Esophagus muscularis mucosa (tissue), 4 donors: ENCODE results near the gene STK32B. TPM values are rescaled to one million over a fixed set of nuclear protein-coding genes. Genes with fewer than 3 reads are reported as not detected.

Source experiments
- DNase-seq: peaks from one replicate; pipeline ENCODE4 v3.0.0-alpha.2; 2017; ENCODE audit errors: extremely low spot score
- H3K27ac ChIP-seq, 4 donors: fragments of 200-600 bp; sonication (generic); replicated peaks in 1 of 4; 1 replicate in 3 of 4; 2 replicates in 1 of 4; pipeline ENCODE4 v1.5.1; 2016 to 2019; ENCODE audit warnings: mild to moderate bottlenecking in 1 of 4
- H3K27me3 ChIP-seq, 4 donors: fragments of 200-600 bp; sonication (generic); one replicate each; pipeline versions ENCODE4 v1.5.1 to v1.6.0; 2016 to 2019
- H3K36me3 ChIP-seq, 4 donors: fragments of 200-600 bp; sonication (generic); one replicate each; pipeline ENCODE4 v1.5.1; 2016 to 2019
- H3K4me1 ChIP-seq, 4 donors: fragments of 200-600 bp; sonication (generic); one replicate each; pipeline ENCODE4 v1.5.1; 2016 to 2019
- H3K4me3 ChIP-seq, 4 donors: fragments of 200-600 bp; sonication (generic); 1 replicate in 2 of 4; 2 replicates in 2 of 4; pipeline ENCODE4 v1.5.1; 2016 to 2019; ENCODE audit warnings: mild to moderate bottlenecking in 4 of 4, moderate library complexity in 1 of 4
- H3K9me3 ChIP-seq, 4 donors: fragments of 200-600 bp; sonication (generic); 1 replicate in 3 of 4; 2 replicates in 1 of 4; pipeline ENCODE4 v1.5.1; 2016 to 2019
- EP300 ChIP-seq: sonication (generic); formaldehyde crosslinking; IDR thresholded peaks from one replicate; pipeline ENCODE4 v1.6.1; 2017; ENCODE audit warnings: antibody characterized with exemption
- POLR2A ChIP-seq: fragments of 450-650 bp; IDR thresholded peaks from one replicate; pipeline ENCODE4 v1.6.1; 2017; ENCODE audit warnings: antibody characterized with exemption, moderate library complexity, mild to moderate bottlenecking, low read depth
- POLR2AphosphoS5 ChIP-seq, 2 donors: sonication (generic); formaldehyde crosslinking; IDR thresholded peaks; one replicate each; pipeline ENCODE4 v1.6.1; 2017; ENCODE audit warnings: antibody characterized with exemption in 2 of 2
- WGBS: methylation state at CpG from one replicate; pipeline ENCODE4 v1.1.5; 2018; 5-methylcytosine and 5-hydroxymethylcytosine counted together
- intact Hi-C: fragments of 100-400 bp; cut with DNase I; formaldehyde crosslinking; loops from one replicate; pipeline ENCODE4 v1.15.1; 2023
- total RNA-seq, 4 donors: library from RNA; depleted of rRNA; stranded (reverse); fragments of >200 nt; gene quantifications; one replicate each; pipeline versions ENCODE4 v1.1.0 to v1.2.1, GENCODE V29; 2016
- TF ChIP-seq, protein P1 (sequence below), 3 experiments: fragments of 200-600 bp in 2 of 3; fragments of 450-650 bp in 1 of 3; sonication (generic) in 2 of 3; IDR thresholded peaks; one replicate each; pipeline ENCODE4 v1.5.1; 2017 to 2019; ENCODE audit warnings: antibody characterized with exemption in 3 of 3, mild to moderate bottlenecking in 2 of 3, moderate library complexity in 1 of 3

The STK32B gene
- total RNA-seq, 4 donors from 2014 or later = 1.7 to 3.8 (median 2.7) TPM

DNA sequence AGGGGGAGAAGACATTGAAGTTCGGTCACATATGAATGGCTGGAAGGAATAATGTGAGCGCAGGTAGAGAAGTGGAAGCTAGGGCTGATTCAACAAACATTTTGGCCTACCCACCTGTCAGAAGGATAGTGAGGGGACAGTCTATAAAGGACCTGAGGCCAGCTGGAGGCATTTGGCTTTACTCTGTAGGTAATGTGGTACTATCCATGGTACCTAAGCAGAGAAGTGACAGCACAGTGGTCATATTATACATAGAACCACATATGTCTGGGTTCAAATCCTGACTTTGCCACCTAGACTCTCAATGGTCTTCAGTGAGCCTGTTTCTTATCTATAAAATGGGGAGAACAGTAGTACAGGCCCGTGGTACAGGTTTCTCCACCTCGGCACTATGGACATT is 400.0 kb downstream of the STK32B start:
- H3K9me3 ChIP-seq = no peaks in the 10 kb centered on the region
- no peaks in the 10 kb centered on the region for H3K36me3 ChIP-seq
- H3K27ac ChIP-seq = no peak overlapping the region
- H3K4me3 ChIP-seq = no peak overlapping the region
- 95% methylated on average over 4 of the region's 4 CpGs for WGBS
- no peak for TF ChIP-seq POLR2A
- TF ChIP-seq, protein P1, sequence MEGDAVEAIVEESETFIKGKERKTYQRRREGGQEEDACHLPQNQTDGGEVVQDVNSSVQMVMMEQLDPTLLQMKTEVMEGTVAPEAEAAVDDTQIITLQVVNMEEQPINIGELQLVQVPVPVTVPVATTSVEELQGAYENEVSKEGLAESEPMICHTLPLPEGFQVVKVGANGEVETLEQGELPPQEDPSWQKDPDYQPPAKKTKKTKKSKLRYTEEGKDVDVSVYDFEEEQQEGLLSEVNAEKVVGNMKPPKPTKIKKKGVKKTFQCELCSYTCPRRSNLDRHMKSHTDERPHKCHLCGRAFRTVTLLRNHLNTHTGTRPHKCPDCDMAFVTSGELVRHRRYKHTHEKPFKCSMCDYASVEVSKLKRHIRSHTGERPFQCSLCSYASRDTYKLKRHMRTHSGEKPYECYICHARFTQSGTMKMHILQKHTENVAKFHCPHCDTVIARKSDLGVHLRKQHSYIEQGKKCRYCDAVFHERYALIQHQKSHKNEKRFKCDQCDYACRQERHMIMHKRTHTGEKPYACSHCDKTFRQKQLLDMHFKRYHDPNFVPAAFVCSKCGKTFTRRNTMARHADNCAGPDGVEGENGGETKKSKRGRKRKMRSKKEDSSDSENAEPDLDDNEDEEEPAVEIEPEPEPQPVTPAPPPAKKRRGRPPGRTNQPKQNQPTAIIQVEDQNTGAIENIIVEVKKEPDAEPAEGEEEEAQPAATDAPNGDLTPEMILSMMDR (IDR thresholded peaks at IDR 0.05) = no peak
- no peak for TF ChIP-seq POLR2AphosphoS5 (IDR thresholded peaks at IDR 0.05)
- no peak for TF ChIP-seq EP300
- no peaks in the 10 kb centered on the region for H3K27me3 ChIP-seq
- intact Hi-C loops = loop anchor here (10.0 kb wide), 1 partner anchor 396 kb away; the partner anchor contains the start of gene STK32B
- DNase-seq = no peak
- no peaks in the 10 kb centered on the region for H3K4me1 ChIP-seq

DNA sequence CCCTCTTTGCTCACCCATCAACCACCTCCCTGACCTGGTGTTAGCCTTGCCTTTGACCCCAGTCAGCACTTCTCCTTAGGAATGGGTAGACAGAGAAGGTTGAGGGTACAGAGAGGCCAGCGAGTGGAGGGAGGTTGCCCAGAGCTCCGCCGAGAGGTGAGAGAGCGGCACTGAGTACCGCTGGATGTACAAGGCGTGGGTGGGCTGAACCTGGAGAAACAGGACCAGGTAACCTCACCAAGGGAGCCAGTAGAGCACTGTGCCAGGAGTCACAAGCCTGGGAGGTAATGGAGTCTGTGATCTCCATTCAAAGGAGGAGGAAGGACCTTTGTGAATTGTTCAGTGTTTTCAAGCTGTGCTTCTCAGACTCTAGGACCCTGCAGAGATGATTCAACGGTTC is 400.9 kb downstream of the STK32B start:
- DNase-seq = no peak
- intact Hi-C loops = loop anchor here (10.0 kb wide), 1 partner anchor 397 kb away; the partner anchor contains the start of gene STK32B
- Histone ChIP-seq H3K4me1 (no peaks in the 10 kb centered on the region), H3K27ac (no peak overlapping the region), H3K4me3 (no peak overlapping the region), H3K36me3 (no peaks in the 10 kb centered on the region), H3K9me3 (no peaks in the 10 kb centered on the region), H3K27me3 (no peaks in the 10 kb centered on the region)
- TF ChIP-seq POLR2A (no peak), EP300 (no peak), POLR2AphosphoS5 (IDR thresholded peaks at IDR 0.05) (no peak)
- TF ChIP-seq, protein P1 (IDR thresholded peaks at IDR 0.05) = no peak
- 94% methylated on average over 7 of the region's 7 CpGs for WGBS

DNA sequence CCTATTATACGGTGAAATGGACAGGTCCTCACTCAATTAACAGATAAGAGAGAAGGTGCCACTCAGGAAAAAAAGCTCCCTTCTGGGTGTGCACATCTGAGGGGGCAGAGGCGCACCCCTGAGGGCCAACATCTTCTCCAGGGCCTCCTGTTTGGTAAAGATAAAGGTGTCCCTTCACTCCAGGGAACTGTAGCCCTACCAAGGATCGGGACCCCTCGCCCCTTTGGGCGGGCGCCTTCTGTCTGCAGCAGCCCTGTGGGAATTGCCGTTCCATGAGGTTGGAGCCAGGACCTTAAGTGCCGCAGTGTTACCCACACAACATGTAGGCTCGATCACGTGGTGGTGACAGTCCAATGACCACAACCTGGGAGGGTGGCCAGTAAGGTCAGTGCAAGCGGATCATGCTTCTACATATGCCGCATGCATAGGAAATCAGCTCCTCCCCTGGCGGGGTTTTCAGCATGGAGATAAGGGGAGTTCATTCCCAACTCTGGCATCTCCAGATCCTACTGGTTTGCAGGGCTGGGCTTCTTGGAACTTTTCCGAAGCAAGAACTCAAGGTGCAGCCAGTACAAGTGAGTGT is 403.8 kb downstream of the STK32B start:
- DNase-seq = no peak
- H3K36me3 ChIP-seq = no peaks in the 10 kb centered on the region
- H3K27ac ChIP-seq = no peak overlapping the region
- no peaks in the 10 kb centered on the region for H3K4me1 ChIP-seq
- H3K4me3 ChIP-seq = no peak overlapping the region
- TF ChIP-seq EP300 = no peak
- TF ChIP-seq, protein P1 (IDR thresholded peaks at IDR 0.05) = no peak
- no peak for TF ChIP-seq POLR2A
- no peak for TF ChIP-seq POLR2AphosphoS5 (IDR thresholded peaks at IDR 0.05)
- intact Hi-C loops = loop anchor here (10.0 kb wide), 1 partner anchor 400 kb away; the partner anchor contains the start of gene STK32B
- 80% methylated on average over 13 of the region's 14 CpGs for WGBS
- H3K9me3 ChIP-seq = no peaks in the 10 kb centered on the region
- no peaks in the 10 kb centered on the region for H3K27me3 ChIP-seq

DNA sequence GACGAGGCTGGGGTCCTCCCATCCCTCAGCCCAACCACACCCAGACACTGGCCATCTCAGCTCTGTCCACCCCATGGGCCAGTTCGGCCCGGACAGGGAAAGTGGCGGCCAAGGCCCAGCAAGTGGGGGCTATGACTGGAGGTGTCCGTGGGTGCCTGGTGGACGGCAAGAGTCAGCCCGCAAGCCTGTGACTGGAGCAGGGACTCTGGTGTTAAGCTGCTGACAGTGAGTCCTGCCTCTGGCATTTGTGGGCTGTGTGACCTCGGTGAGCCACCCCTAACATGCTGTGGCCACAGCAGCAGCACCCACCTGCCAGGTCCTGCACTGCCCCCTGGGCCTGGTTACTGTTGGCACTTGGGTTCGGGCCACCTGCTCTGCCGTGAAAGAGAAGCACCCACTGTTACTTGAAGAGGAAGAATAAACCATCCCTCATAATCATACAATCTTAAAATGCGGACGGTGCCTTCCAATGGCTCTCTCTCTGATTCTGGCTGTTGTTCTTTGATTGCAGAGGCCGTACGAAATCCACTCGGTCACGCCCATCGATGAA is 405.1 kb downstream of the STK32B start:
- Histone ChIP-seq H3K4me1 (no peaks in the 10 kb centered on the region), H3K27ac (no peak overlapping the region), H3K27me3 (no peaks in the 10 kb centered on the region), H3K4me3 (no peak overlapping the region), H3K9me3 (no peaks in the 10 kb centered on the region), H3K36me3 (no peaks in the 10 kb centered on the region)
- no peak for DNase-seq
- intact Hi-C loops = loop anchor here (10.0 kb wide), 1 partner anchor 402 kb away; the partner anchor contains the start of gene STK32B
- TF ChIP-seq, protein P1 (IDR thresholded peaks at IDR 0.05) = no peak
- TF ChIP-seq POLR2A = no peak
- TF ChIP-seq EP300 = no peak
- 94% methylated on average over 17 of the region's 17 CpGs for WGBS
